Measurements from ENCODE around the gene ISY1. TPM values are rescaled to one million over a fixed set of nuclear protein-coding genes. Genes with fewer than 3 reads are reported as not detected.

Gene ISY1
- total and polyA plus RNA-seq, 7 experiments from 2014 or later, result 27.6 to 130 (median 39.4) TPM

- CTCF ChIA-PET, result interaction anchor here (1.5 to 1.6 kb wide), 2 partner anchors 33 to 115 kb away, joined by 10 read pairs; no protein-coding TSS in a partner anchor
- H3K27ac ChIP-seq (ENCODE audit: low read depth, low read length), result peak overlapping the region; percentile 39
- peak overlapping the region; percentile 53 to 88 (median 71) for H3K27ac Mint-ChIP-seq
These were observed 75.0 kb downstream of the ISY1 start for GRCh38 chr3:129085818-129086217.

GRCh38 chr3:129085165-129085715, 75.6 kb downstream of the ISY1 start:
- Histone ChIP-seq H3K4me3 (ENCODE audit: low read length) (no peak overlapping the region), H3K4me1 (ENCODE audit: control insufficient read depth in 2 of 2, insufficient read depth in 2 of 2, low read length in 2 of 2) (no peaks in the 10 kb centered on the region), H3K27me3 (ENCODE audit: control insufficient read depth in 2 of 2, insufficient read depth in 2 of 2, low read length in 2 of 2) (no peaks in the 10 kb centered on the region), H3K27ac (ENCODE audit: low read depth, low read length) (no peak overlapping the region), H3K9me3 (ENCODE audit: control insufficient read depth in 2 of 3, low read length in 3 of 3) (no peaks in the 10 kb centered on the region), H3K36me3 (ENCODE audit: control insufficient read depth in 2 of 3, insufficient read depth in 3 of 3, low read length in 3 of 3) (no peaks in the 10 kb centered on the region)
- peak overlapping the region in 1 of 10 donors; percentile 1 for H3K4me3 Mint-ChIP-seq
- H3K27me3 Mint-ChIP-seq, result no peaks in the 10 kb centered on the region
- H3K36me3 Mint-ChIP-seq, result no peaks in the 10 kb centered on the region
- POLR2A ChIA-PET, result interaction anchor here (0.5 to 1.0 kb wide), 3 partner anchors 35 to 341 kb away, joined by 3 to 6 read pairs (median 3); no protein-coding TSS in a partner anchor
- H3K4me1 Mint-ChIP-seq, result peaks cover 3 to 34% (median 22%) of the 10 kb centered on the region in 7 donors
- H3K9me3 Mint-ChIP-seq, result no peaks in the 10 kb centered on the region
- CTCF ChIA-PET, result interaction anchor here (0.6 to 1.6 kb wide), 3 partner anchors 28 to 115 kb away, joined by 3 to 10 read pairs (median 10); no protein-coding TSS in a partner anchor
- peak overlapping the region in 8 of 9 donors; percentile 32 to 88 (median 70) for H3K27ac Mint-ChIP-seq
- ATAC-seq, result no peak
- intact Hi-C loops (cut with micrococcal nuclease), result loop anchor here in 1 of 2 donors (10.0 kb wide), 1 partner anchor 110 kb away; no protein-coding TSS in a partner anchor
- no peak for DNase-seq

More at GRCh38 chr3:129085818-129086217, 75.0 kb downstream of the ISY1 start:
- H3K27me3 ChIP-seq (ENCODE audit: control insufficient read depth in 2 of 2, insufficient read depth in 2 of 2, low read length in 2 of 2), result no peaks in the 10 kb centered on the region
- peaks cover 3 to 33% (median 22%) of the 10 kb centered on the region in 7 donors for H3K4me1 Mint-ChIP-seq
- H3K36me3 Mint-ChIP-seq, result no peaks in the 10 kb centered on the region
- no peaks in the 10 kb centered on the region for H3K9me3 Mint-ChIP-seq
- intact Hi-C loops (cut with micrococcal nuclease), result loop anchor here (2.0 to 10.0 kb wide), 3 partner anchors 33 to 111 kb away; no protein-coding TSS in a partner anchor
- H3K4me3 ChIP-seq (ENCODE audit: low read length), result no peak overlapping the region
- H3K4me1 ChIP-seq (ENCODE audit: control insufficient read depth in 2 of 2, insufficient read depth in 2 of 2, low read length in 2 of 2), result no peaks in the 10 kb centered on the region
- no peak for ATAC-seq
- H3K36me3 ChIP-seq (ENCODE audit: control insufficient read depth in 2 of 3, insufficient read depth in 3 of 3, low read length in 3 of 3), result no peaks in the 10 kb centered on the region
- POLR2A ChIA-PET, result interaction anchor here (0.6 to 1.0 kb wide), 2 partner anchors 34 to 103 kb away, joined by 3 to 6 read pairs; no protein-coding TSS in a partner anchor
- no peak for DNase-seq
- H3K4me3 Mint-ChIP-seq, result peak overlapping the region in 1 of 10 donors; percentile 1
- no peaks in the 10 kb centered on the region for H3K27me3 Mint-ChIP-seq
- H3K9me3 ChIP-seq (ENCODE audit: control insufficient read depth in 2 of 3, low read length in 3 of 3), result no peaks in the 10 kb centered on the region

- ChIA-PET CTCF (interaction anchor here (0.6 to 1.6 kb wide), 2 partner anchors 29 to 31 kb away, joined by 3 to 10 read pairs; no protein-coding TSS in a partner anchor), POLR2A (interaction anchor here (1.3 kb wide), 1 partner anchor 36 kb away, joined by 3 read pairs; no protein-coding TSS in a partner anchor)
- Mint-ChIP-seq H3K27ac (peak overlapping the region in 4 of 9 donors; percentile 21 to 71 (median 68)), H3K4me3 (no peak overlapping the region), H3K36me3 (no peaks in the 10 kb centered on the region), H3K27me3 (no peaks in the 10 kb centered on the region), H3K4me1 (peaks cover 3 to 34% (median 22%) of the 10 kb centered on the region in 7 donors), H3K9me3 (no peaks in the 10 kb centered on the region)
- H3K27ac ChIP-seq (ENCODE audit: low read depth, low read length), result no peak overlapping the region
- H3K27me3 ChIP-seq (ENCODE audit: control insufficient read depth in 2 of 2, insufficient read depth in 2 of 2, low read length in 2 of 2), result no peaks in the 10 kb centered on the region
- H3K9me3 ChIP-seq (ENCODE audit: control insufficient read depth in 2 of 3, low read length in 3 of 3), result no peaks in the 10 kb centered on the region
- intact Hi-C loops (cut with micrococcal nuclease), result loop anchor here in 1 of 2 donors (5.0 to 10.0 kb wide), 2 partner anchors 33 to 110 kb away; no protein-coding TSS in a partner anchor
- no peak overlapping the region for H3K4me3 ChIP-seq (ENCODE audit: low read length)
- no peaks in the 10 kb centered on the region for H3K4me1 ChIP-seq (ENCODE audit: control insufficient read depth in 2 of 2, insufficient read depth in 2 of 2, low read length in 2 of 2)
- ATAC-seq (no peak), DNase-seq (no peak)
- no peaks in the 10 kb centered on the region for H3K36me3 ChIP-seq (ENCODE audit: control insufficient read depth in 2 of 3, insufficient read depth in 3 of 3, low read length in 3 of 3)
These were observed 76.4 kb downstream of the ISY1 start for GRCh38 chr3:129084501-129084900.

GRCh38 chr3:129082026-129082425, 78.8 kb downstream of the ISY1 start:
- H3K36me3 ChIP-seq (ENCODE audit: control insufficient read depth in 2 of 3, insufficient read depth in 3 of 3, low read length in 3 of 3), result no peaks in the 10 kb centered on the region
- no peaks in the 10 kb centered on the region for H3K36me3 Mint-ChIP-seq
- no peaks in the 10 kb centered on the region for H3K9me3 ChIP-seq (ENCODE audit: control insufficient read depth in 2 of 3, low read length in 3 of 3)
- H3K27ac ChIP-seq (ENCODE audit: low read depth, low read length), result no peak overlapping the region
- ChIA-PET CTCF (interaction anchor here (0.7 kb wide), 1 partner anchor 32 kb away, joined by 4 read pairs; no protein-coding TSS in a partner anchor), POLR2A (no interaction called here)
- intact Hi-C loops (cut with micrococcal nuclease), result loop anchor here in 1 of 2 donors (5.0 to 10.0 kb wide), 2 partner anchors 35 to 107 kb away; no protein-coding TSS in a partner anchor
- H3K4me1 Mint-ChIP-seq, result peaks cover 3 to 34% (median 22%) of the 10 kb centered on the region in 7 donors
- no peaks in the 10 kb centered on the region for H3K27me3 ChIP-seq (ENCODE audit: control insufficient read depth in 2 of 2, insufficient read depth in 2 of 2, low read length in 2 of 2)
- H3K27ac Mint-ChIP-seq, result peak overlapping the region in 6 of 9 donors; percentile 14 to 86 (median 72)
- H3K4me1 ChIP-seq (ENCODE audit: control insufficient read depth in 2 of 2, insufficient read depth in 2 of 2, low read length in 2 of 2), result no peaks in the 10 kb centered on the region
- DNase-seq (no peak), ATAC-seq (no peak)
- no peaks in the 10 kb centered on the region for H3K9me3 Mint-ChIP-seq
- no peaks in the 10 kb centered on the region for H3K27me3 Mint-ChIP-seq
- peak overlapping the region in 1 of 10 donors; percentile 2 for H3K4me3 Mint-ChIP-seq
- H3K4me3 ChIP-seq (ENCODE audit: low read length), result no peak overlapping the region

GRCh38 chr3:129081503-129081902, 79.4 kb downstream of the ISY1 start:
- ATAC-seq (no peak), DNase-seq (no peak)
- POLR2A ChIA-PET, result interaction anchor here (0.9 kb wide), 1 partner anchor 37 kb away, joined by 3 read pairs; no protein-coding TSS in a partner anchor
- H3K9me3 ChIP-seq (ENCODE audit: control insufficient read depth in 2 of 3, low read length in 3 of 3), result no peaks in the 10 kb centered on the region
- CTCF ChIA-PET, result interaction anchor here (0.7 kb wide), 1 partner anchor 32 kb away, joined by 4 read pairs; no protein-coding TSS in a partner anchor
- no peaks in the 10 kb centered on the region for H3K9me3 Mint-ChIP-seq
- H3K4me1 Mint-ChIP-seq, result peaks cover 3 to 34% (median 19%) of the 10 kb centered on the region in 7 donors
- intact Hi-C loops (cut with micrococcal nuclease), result loop anchor here in 1 of 2 donors (5.0 to 10.0 kb wide), 2 partner anchors 36 to 107 kb away; no protein-coding TSS in a partner anchor
- no peaks in the 10 kb centered on the region for H3K36me3 ChIP-seq (ENCODE audit: control insufficient read depth in 2 of 3, insufficient read depth in 3 of 3, low read length in 3 of 3)
- H3K27me3 Mint-ChIP-seq, result no peaks in the 10 kb centered on the region
- H3K36me3 Mint-ChIP-seq, result no peaks in the 10 kb centered on the region
- peak overlapping the region in 6 of 9 donors; percentile 14 to 86 (median 74) for H3K27ac Mint-ChIP-seq
- no peak overlapping the region for H3K4me3 Mint-ChIP-seq
- H3K27ac ChIP-seq (ENCODE audit: low read depth, low read length), result no peak overlapping the region
- no peak overlapping the region for H3K4me3 ChIP-seq (ENCODE audit: low read length)
- no peaks in the 10 kb centered on the region for H3K4me1 ChIP-seq (ENCODE audit: control insufficient read depth in 2 of 2, insufficient read depth in 2 of 2, low read length in 2 of 2)
- H3K27me3 ChIP-seq (ENCODE audit: control insufficient read depth in 2 of 2, insufficient read depth in 2 of 2, low read length in 2 of 2), result no peaks in the 10 kb centered on the region

- no peaks in the 10 kb centered on the region for H3K4me1 ChIP-seq (ENCODE audit: control insufficient read depth in 2 of 2, insufficient read depth in 2 of 2, low read length in 2 of 2)
- DNase-seq (no peak), ATAC-seq (no peak)
- H3K36me3 Mint-ChIP-seq, result no peaks in the 10 kb centered on the region
- ChIA-PET CTCF (no interaction called here), POLR2A (interaction anchor here (0.7 to 0.8 kb wide), 2 partner anchors 41 to 108 kb away, joined by 3 read pairs; no protein-coding TSS in a partner anchor)
- no peaks in the 10 kb centered on the region for H3K36me3 ChIP-seq (ENCODE audit: control insufficient read depth in 2 of 3, insufficient read depth in 3 of 3, low read length in 3 of 3)
- H3K27me3 Mint-ChIP-seq, result no peaks in the 10 kb centered on the region
- no peaks in the 10 kb centered on the region for H3K27me3 ChIP-seq (ENCODE audit: control insufficient read depth in 2 of 2, insufficient read depth in 2 of 2, low read length in 2 of 2)
- H3K4me3 ChIP-seq (ENCODE audit: low read length), result no peak overlapping the region
- H3K9me3 ChIP-seq (ENCODE audit: control insufficient read depth in 2 of 3, low read length in 3 of 3), result no peaks in the 10 kb centered on the region
- intact Hi-C loops (cut with micrococcal nuclease), result no loop called here
- H3K27ac Mint-ChIP-seq, result no peak overlapping the region
- H3K9me3 Mint-ChIP-seq, result no peaks in the 10 kb centered on the region
- H3K4me3 Mint-ChIP-seq, result no peak overlapping the region
- H3K4me1 Mint-ChIP-seq, result peaks cover 3 to 19% (median 11%) of the 10 kb centered on the region in 7 donors
- H3K27ac ChIP-seq (ENCODE audit: low read depth, low read length), result no peak overlapping the region
These were observed 82.4 kb downstream of the ISY1 start for GRCh38 chr3:129078510-129078909.

All from naive thymus-derived CD4-positive, alpha-beta T cell (primary cell).